Embryonic facial prominence (tissue), 1 donor: Measurements from ENCODE around the gene SHISA4.
"Not testable (repeated sequence)": the region's sequence is repeated elsewhere in the genome, so short reads cannot be mapped to it uniquely, and the experiment has no call there.

Source experiments
- DNase-seq: peaks from one replicate; pipeline ENCODE4 v3.0.0-alpha.2; 2016; ENCODE audit errors: extremely low spot score

Gene SHISA4, protein sequence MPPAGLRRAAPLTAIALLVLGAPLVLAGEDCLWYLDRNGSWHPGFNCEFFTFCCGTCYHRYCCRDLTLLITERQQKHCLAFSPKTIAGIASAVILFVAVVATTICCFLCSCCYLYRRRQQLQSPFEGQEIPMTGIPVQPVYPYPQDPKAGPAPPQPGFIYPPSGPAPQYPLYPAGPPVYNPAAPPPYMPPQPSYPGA

DNA sequence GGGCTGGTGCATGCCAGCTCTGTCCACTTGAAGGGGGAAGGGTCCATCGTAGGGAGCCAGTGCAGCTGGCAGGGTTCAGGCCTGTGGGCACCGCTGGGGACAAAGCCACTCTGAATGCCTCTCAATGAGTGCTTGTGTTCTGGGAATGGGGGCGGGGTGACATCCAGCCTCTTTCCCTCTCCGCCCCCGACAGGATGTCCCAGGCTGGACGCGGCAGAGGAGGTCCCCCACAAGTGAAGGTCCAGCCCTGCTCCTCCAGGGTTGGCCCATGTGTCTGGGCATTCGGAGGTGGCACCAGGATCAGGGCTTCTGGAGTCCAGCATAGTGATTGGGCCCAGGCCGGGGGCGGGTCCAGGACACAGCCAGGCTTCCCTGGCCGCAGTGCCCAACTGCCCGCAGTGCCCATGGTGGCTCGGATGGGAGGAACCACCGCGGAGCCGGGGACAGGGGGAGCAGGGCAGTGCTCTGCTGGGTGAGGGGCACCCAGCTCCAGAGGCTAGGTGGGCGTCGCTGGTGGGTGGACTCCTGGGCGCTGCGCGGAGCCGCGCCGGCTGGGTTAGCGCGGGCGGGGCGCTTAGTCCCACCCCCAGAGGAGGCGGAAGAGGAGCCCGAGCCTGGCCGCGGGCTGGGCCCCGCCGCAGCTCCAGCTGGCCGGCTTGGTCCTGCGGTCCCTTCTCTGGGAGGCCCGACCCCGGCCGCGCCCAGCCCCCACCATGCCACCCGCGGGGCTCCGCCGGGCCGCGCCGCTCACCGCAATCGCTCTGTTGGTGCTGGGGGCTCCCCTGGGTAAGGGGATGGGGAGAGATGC is at the start of gene SHISA4:
Gene SHISA4 (plus strand): TSS at position 617 of the 808 bp plus-strand sequence. CDS start 97 bp downstream, at position 714.
- DNase-seq: no peak

DNA sequence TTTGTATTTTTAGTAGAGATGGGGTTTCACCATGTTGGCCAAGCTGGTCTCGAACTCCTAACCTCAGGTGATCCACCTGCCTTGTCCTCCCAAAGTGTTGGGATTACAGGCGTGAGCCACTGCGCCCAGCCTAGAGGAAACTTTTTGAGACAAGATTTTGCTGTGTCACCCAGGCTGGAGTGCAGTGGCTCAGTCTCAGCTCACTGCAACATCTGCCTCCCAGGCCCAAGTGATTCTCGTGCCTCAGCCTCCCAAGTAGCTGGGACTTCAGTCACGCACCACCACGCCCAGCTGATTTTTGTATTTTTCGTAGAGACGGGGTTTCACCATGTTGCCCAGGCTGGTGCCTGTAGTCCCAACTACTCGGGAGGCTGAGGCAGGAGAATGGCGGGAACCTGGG is 49.6 kb upstream of the SHISA4 start:
- not testable (repeated sequence) for DNase-seq

DNA sequence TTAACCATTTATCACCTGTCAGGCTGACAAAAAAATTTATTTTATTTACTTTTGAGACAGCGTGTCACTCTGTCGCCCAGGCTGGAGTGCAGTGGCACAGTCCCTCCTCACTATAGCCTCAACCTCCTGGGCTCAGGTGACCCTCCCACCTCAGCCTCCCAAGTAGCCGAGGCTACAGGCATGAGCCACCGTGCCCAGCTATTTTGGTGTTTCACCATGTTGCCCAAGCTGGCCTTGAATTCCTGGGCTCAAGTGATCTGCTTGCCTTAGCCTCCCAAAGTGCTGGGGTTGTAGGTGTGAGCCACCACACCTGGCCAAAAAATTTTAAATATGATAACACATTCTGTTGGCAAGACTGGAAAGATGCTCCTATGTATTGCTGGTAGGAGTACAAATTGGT is 48.6 kb upstream of the SHISA4 start:
- no peak for DNase-seq

DNA sequence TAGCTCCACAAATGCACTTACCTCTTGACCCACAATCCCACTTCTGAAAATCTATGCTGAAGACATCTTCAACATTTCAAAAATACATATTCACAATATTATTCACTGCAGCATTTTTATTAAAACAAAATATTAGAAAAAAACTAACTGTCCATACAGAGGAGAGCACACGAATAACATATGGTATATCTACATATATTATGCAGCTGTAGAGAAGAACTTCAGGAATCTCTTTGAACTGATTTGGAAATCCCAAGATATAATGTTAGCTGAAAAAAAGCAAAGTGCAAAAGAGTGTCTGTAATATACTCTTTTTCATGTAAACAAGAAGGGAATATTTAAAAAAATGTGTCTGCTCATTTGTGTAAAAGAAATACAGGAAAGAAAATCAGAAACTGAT is 48.2 kb upstream of the SHISA4 start:
- DNase-seq: no peak

DNA sequence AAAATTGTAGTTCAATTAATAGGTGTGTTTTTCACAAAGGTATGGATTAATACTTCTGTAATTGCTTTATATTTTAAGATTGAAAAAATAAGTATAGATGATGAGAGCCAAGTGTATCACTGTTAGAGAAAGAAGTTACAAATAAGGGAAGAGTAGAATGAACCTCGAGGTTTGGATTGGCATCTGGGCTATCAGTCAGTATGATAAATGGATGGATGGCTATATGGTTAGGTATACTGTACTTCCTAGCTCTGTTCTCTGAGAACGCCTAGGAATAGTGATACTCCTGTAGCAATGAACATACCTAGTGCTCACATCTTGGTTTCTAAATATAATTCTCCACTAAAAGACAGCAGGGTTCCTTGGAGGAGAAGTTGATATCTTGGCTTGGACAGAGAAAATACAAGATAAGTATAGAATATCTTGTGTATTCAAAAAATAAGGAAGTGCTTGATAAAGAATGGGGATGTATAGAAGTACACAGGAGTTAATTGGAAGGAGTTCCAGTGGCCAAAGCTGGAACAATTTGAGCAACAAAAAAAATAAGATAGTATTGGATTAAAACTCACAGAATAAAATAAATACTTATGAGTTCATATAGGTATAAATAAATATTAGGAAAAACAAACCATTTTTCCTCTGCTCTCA is 47.3 kb upstream of the SHISA4 start:
- DNase-seq: no peak

DNA sequence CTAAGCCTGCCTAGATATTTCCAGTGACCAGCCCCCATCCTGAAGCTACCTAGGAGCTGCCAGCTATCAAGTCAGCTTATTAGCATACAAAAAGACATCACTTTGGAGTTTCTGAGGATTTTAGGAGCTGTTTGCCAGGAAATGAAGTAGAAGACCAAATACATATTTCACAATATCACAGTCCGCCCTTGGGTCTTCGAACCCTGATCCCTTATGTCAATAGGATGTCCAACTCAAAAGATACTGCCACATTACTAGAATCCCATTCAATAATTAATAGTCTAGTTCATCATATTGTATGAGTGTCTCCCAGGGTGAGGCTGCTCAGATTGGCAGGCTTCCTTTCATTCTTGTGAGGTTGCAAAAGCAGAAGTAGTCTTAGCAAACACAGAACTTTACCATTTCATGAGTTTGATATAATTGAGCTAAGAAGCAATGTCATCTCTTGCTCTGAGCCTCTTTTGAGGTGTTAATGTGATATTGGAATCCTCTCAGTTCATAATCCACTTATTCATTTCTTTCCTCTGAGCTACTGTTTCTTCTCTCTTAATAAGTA is 46.1 kb upstream of the SHISA4 start:
- no peak for DNase-seq

DNA sequence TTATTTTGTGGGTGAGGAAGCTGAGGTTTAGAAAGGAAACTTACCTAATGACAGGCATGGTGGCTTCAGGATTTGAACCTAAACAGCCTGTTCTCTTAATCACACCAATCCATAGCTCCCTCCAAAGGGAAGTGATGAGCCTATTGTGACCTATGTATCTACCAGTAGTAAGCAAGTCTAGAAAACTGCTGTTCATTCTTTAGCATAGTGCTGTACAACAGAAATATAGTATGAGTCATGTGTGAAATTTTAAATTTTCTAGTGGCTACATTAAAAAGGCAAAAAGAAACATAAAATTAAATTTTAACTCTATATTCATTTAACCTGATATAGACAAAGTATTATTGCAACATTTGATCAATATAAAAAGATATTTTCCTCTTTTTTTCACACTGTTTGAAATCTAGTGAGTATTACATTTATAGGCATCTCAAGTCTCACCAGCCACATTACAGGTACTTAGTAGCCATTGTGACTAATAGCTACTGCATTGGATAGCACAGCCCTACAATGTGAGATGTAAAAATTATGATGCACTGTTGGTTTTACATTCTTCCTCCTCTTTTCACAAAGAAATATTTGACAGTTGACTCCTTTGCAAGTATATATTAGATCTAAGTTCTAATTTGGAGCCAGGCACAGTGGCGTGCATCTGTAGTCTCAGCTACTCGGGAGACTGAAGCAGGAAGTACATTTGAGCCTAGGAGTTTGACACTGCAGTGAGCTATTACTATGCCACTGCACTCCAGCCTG is 43.2 kb upstream of the SHISA4 start:
- DNase-seq: no peak

DNA sequence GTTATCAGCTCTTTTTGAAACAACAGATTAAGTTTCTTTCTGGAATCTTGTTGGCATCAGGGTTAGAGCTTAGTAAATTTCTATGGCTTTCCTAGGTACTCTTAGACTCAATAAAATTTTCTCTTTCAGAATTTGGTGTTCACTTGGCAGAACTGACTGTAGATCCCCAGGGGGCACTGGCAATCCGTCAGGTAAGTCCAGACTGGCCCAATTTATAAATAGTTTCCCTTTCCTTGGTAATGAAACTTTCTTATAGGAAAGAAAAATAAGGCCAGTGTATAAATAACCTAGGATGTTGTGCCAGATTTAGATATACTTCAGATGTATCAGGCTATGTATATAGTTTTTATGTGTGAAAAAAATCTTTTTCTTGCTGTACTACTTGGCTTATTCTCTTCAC is 41.5 kb upstream of the SHISA4 start:
- DNase-seq: no peak

DNA sequence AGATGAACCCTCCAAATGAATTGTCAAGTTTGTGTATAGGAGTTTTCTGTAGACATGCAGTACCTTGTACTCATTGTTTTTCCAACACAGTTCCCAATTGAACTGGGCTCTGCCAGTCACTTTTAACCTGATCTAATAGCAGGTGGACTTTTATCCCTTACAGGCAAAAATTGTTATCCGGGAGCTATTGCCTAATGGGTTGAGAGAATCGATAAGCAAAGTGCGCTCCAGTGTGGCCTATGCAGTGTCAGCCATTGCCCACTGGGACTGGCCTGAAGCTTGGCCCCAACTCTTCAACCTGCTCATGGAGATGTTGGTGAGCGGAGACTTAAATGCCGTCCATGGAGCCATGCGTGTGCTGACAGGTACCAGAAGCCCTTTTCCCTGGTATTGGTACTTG is 40.5 kb upstream of the SHISA4 start:
- DNase-seq: no peak

DNA sequence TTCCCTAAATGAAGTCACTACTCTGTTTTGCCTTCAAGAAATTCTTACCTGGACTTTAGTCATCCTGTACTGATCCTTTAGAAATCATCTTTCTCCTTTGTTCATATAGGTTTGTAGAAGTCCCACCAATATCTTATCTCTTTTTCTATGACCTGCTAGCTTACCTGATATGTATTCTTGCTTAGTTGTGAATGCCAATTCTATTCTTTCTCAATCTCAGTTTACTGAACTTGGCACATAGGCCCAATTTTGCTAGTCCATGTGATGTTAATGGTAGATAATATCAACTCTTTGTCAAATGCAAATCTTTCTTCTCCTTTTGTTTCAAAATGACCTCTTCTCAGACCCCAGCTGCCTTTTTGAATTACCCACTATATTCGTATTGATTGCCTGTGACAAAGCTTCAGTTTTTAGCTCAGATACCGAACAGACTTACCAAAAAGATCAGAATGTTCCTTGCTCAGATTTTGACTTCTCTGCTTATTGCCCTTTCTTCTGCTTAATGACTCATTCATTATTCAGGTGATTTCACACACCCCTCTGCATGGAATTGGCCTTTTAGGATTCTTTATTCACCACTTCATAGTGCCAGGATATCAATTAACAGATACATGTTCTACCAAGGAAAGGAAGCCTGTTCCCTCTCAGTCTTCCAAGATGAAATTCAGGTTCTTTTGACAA is 39.2 kb upstream of the SHISA4 start:
- DNase-seq: no peak

DNA sequence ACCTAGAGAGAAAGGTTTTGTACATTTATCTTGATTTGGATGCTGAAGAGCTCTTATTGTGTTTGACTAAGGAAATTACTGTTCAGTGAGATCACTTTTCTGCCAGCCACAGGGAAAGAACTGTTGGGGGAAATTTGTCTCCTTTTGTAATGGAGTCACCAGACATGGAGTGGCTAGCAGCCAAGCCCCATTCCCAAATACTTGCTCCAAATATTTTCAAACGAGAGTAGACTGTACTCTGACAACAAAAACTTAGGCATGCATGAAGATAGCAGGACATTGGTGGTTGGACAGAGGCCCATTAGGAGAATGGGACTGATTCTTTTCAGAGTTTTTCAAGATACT is 38.7 kb upstream of the SHISA4 start:
- no peak for DNase-seq

DNA sequence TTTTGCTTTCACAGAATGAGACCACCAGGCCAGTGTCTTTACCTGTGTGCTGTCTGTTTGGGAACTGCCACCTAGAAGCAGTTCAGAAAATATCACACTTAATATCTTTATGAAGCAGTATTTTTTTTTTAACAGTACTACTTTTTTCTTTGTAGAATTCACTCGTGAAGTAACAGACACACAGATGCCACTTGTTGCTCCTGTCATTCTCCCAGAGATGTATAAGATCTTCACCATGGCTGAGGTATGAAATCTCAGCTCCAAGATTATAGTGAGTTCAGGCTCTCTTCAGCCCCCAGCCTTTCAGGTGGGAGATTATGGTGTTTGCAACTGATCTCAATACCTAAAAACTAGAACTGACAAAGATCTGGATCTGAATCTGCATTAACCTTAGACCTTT is 36.7 kb upstream of the SHISA4 start:
- no peak for DNase-seq

DNA sequence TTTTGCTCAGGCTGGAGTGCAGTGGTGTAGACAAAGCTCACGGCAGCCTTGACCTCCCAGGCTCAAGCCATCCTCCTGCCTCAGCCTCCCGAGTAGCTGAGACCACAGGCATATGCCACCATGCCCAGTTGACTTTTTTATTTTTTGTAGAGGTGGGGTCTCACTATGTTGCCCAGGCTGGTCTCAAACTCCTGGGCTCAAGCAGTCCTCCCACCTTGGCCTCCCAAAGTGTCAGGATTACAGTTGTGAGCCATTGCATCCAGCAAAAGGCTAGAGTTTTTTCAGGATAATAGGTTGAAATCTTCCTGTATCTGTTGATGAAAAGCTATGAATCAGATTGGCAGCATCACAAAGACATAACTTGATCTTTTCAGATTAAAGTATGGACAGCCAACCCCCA is 32.0 kb upstream of the SHISA4 start:
- DNase-seq: not testable (repeated sequence)

DNA sequence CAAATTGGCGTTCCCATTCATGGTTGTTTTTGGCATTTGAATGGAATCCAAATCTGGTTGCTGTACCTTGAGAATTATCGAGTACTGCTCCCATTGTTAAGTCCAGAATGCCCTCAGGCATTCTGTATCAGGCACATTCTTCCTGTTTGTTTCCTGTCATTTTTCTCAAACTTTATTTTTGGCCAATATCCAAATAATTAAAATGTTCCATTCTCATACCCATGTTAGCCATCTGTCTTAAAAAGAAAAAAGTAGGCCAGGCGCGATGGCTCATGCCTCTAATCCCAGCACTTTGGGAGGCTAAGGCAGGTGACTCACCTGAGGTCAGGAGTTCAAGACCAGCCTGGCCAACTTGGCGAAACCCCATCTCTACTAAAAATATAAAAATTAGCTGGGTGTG is 29.3 kb upstream of the SHISA4 start:
- no peak for DNase-seq

DNA sequence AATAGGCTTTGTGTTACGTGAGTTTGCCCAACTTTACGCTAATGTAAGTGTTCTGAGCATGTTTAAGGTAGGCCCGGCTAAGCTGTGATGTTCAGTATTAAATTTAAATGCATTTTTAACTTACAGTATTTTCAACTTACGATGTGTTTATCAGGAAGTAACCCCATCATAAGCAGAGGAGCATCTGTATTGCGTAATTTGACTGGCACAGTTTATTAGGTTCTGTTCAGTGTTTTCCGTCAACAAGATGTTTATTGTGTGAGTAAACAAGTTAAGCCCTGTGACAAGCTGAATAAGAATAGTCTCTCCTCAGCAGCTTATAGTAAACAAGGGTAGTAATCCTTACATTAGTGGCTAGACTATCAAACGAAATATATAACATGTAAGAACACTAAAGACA is 27.2 kb upstream of the SHISA4 start:
- DNase-seq: no peak

DNA sequence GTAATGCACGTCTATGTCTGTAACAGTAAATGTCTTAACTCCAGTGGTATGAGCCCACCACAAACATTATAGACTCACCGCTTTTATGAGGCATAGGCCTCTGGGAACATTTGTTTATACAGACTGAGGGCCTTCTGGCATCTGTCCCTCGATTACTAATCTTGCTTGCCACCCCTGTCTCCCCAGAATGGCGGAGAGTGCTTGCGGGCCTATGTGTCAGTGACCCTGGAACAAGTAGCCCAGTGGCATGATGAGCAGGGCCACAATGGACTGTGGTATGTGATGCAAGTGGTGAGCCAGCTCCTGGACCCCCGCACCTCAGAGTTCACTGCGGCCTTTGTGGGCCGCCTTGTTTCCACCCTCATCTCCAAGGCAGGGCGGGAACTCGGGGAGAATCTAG is 18.3 kb upstream of the SHISA4 start:
- DNase-seq: no peak

DNA sequence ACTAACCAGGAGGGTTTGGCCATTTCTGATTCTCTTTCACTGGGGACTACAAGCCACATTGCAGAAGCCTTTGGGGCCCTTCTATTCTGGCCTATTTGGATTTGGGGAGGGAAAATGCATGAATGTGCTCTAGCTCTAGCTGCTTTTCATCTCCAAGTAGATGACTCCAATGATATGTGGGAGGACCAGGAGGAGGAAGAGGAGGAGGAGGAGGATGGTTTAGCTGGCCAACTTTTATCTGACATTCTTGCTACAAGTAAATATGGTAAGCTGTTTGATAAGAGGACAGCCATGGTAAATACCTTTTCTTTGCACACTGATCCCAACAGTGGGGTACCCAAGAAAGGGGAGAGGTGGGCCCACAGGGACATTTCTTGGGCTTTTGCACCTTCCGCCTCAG is 14.0 kb upstream of the SHISA4 start:
- DNase-seq: no peak

DNA sequence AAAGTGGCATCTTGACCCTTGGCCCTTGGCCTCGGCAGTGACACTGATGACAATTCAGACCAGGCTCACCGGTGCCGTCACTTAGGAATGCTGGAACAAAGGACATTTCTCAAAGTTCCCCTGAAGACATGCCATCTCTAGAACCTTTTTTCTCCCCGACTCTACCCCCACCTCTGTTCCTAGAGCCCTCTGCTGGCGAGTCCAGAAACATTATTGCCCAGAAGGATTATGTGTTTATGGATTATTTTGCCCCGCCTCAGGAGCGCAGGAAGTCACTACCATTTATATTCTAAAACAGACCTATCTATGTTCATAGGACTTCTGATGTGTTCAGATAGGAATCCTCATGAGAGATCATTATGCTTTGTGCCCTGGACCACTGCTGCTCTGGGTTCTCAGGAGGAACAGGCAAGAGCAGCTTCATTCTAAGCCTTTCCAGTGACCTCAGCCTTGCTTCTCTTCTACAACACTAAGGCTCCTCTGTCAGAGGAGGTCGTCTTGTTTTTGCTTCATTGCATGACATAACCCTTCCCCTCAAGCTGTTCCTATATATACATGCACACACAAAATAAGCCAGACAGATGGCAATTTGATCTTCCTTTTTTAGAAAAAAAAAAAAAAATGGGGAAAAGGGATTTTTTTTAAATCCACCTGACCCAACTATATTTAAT is 12.4 kb upstream of the SHISA4 start:
- DNase-seq: no peak

DNA sequence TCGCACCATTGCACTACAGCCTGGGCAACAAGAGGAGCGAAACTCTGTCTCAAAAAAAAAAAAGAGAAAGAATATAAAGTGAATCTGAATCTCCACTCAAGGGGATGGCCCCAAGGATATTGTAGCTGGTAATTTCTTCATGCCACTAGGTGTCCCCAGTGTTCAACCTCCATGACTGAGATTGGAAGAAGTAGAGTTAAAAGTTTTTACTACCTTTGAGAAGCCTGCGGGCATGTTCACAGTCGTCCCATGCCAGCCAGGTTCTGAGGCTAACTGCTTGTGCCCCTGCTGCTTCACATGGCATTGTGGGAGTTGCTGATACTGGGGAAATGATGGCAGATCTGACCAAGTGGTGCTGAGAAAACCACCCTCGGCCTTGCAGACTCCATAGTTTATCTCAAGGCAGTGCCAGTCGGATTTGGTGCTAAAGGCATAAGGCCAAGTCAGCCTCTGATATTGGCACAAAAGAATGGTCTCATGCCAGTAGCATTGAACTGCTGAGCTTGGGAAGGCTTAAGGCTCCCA is 10.8 kb upstream of the SHISA4 start:
- no peak for DNase-seq

DNA sequence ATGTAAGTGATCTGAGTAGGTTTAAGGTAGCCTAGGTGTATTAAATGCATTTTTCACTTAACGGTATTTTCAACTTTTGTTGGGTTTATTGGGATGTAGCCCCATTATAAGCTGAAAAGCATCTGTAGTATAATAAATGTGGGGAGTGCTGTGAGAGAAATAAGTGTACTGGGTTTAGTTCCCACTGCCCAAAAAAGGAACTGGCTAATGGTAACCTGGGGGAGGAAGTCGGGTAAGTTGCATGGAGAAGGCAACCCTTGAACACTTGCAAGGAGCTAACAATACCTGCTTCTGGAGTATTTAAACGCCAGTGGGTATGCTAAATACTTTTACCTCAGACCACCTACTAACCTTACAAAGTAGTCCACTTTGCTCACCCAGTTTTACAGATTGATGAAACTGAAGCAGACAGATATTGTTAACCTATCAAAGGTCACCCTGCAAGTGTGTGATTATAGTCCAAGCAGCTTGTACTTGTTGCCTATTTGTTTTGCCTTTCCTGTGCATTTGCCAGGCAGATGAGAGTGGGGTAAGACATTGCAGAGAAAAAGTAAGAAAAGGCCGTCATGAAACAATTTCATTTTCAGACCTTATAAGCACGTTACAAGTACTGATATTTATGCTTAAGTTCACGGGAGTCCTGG is 7.6 kb upstream of the SHISA4 start:
- no peak for DNase-seq
